Neural crest cell (in vitro differentiated cells): ENCODE measurements around the gene KISS1. TPM values are rescaled to one million over a fixed set of nuclear protein-coding genes. Genes with fewer than 3 reads are reported as not detected.

ENCODE experiments used
- DNase-seq: peaks from one replicate; pipeline ENCODE4 v3.0.0; 2021; ENCODE audit warnings: low read depth, mixed read lengths, low spot score
- H3K27ac Mint-ChIP-seq: one replicate; pipeline ENCODE4 v1.8.0; 2021; ENCODE audit warnings: mild to moderate bottlenecking, mixed read lengths; ENCODE audit not compliant: unreplicated experiment
- H3K27me3 Mint-ChIP-seq: 2 replicates; pipeline ENCODE4 v1.8.0; 2021; ENCODE audit warnings: low read depth, mild to moderate bottlenecking, mixed read lengths
- H3K36me3 Mint-ChIP-seq: 2 replicates; pipeline ENCODE4 v1.8.0; 2021; ENCODE audit warnings: low read depth, mild to moderate bottlenecking, mixed read lengths
- H3K4me1 Mint-ChIP-seq: 2 replicates; pipeline ENCODE4 v1.8.0; 2021; ENCODE audit warnings: mixed read lengths
- H3K4me3 Mint-ChIP-seq: one replicate; pipeline ENCODE4 v1.8.0; 2021; ENCODE audit warnings: mild to moderate bottlenecking, mixed read lengths
- H3K9me3 Mint-ChIP-seq: 2 replicates; pipeline ENCODE4 v1.8.0; 2021; ENCODE audit warnings: mixed read lengths
- CTCF ChIP-seq: fragments of 200-600 bp; sonication (generic); conservative IDR thresholded peaks from 2 replicates; pipeline ENCODE4 v1.5.0; 2021; ENCODE audit warnings: antibody characterized with exemption, mild to moderate bottlenecking
- total RNA-seq: library from RNA; stranded (reverse); gene quantifications from 2 replicates; pipeline ENCODE4 v1.2.1, GENCODE V29; 2021

KISS1 gene
- total RNA-seq, 1 donor from 2014 or later: not detected

GRCh38 chr1:204161609-204162493 is 34.4 kb downstream of the KISS1 start:
- Mint-ChIP-seq H3K4me3 (peak overlapping the region; percentile 58), H3K36me3 (no peaks in the 10 kb centered on the region), H3K27ac (peak overlapping the region; percentile 88), H3K27me3 (peaks cover 23% of the 10 kb centered on the region), H3K9me3 (no peaks in the 10 kb centered on the region), H3K4me1 (peaks cover 6% of the 10 kb centered on the region)
- DNase-seq: no peak
- no peak for TF ChIP-seq CTCF

- no peak for DNase-seq
- peaks cover 26% of the 10 kb centered on the region for H3K27me3 Mint-ChIP-seq
- no peaks in the 10 kb centered on the region for H3K36me3 Mint-ChIP-seq
Measured at GRCh38 chr1:204157962-204158361, 38.3 kb downstream of the KISS1 start.

GRCh38 chr1:204155881-204156280 is 40.4 kb downstream of the KISS1 start:
- Mint-ChIP-seq H3K9me3 (no peaks in the 10 kb centered on the region), H3K36me3 (no peaks in the 10 kb centered on the region), H3K4me1 (peaks cover 6% of the 10 kb centered on the region), H3K4me3 (no peak overlapping the region), H3K27ac (no peak overlapping the region), H3K27me3 (peaks cover 19% of the 10 kb centered on the region)
- no peak for DNase-seq
- TF ChIP-seq CTCF: no peak

More at GRCh38 chr1:204157962-204158361, 38.3 kb downstream of the KISS1 start:
- Mint-ChIP-seq H3K9me3 (no peaks in the 10 kb centered on the region), H3K4me3 (no peak overlapping the region), H3K27ac (peak overlapping the region; percentile 51), H3K4me1 (peaks cover 6% of the 10 kb centered on the region)
- TF ChIP-seq CTCF: no peak

GRCh38 chr1:204154568-204155255 is 41.6 kb downstream of the KISS1 start:
- Mint-ChIP-seq H3K27me3 (peaks cover 22% of the 10 kb centered on the region), H3K4me3 (peak overlapping the region; percentile 81), H3K4me1 (peaks cover 6% of the 10 kb centered on the region), H3K9me3 (no peaks in the 10 kb centered on the region), H3K27ac (no peak overlapping the region), H3K36me3 (no peaks in the 10 kb centered on the region)
- no peak for TF ChIP-seq CTCF
- DNase-seq: no peak

- Mint-ChIP-seq H3K9me3 (no peaks in the 10 kb centered on the region), H3K27ac (no peak overlapping the region), H3K4me1 (peaks cover 6% of the 10 kb centered on the region), H3K36me3 (no peaks in the 10 kb centered on the region), H3K4me3 (peak overlapping the region; percentile 25), H3K27me3 (peaks cover 20% of the 10 kb centered on the region)
- no peak for TF ChIP-seq CTCF
- DNase-seq: no peak
Measured at GRCh38 chr1:204153667-204154066, 42.6 kb downstream of the KISS1 start.
